Middle frontal gyrus (tissue), 1 donor: ENCODE measurements around the gene CIAO3.

Experiments
- DNase-seq: peaks from one replicate; pipeline ENCODE4 v3.0.0-alpha.2; 2015; ENCODE audit warnings: low spot score; ENCODE audit errors: extremely low spot score

CIAO3 gene

GRCh38 chr16:740764-741505 is at the start of gene CIAO3:
Gene CIAO3, minus strand, starts transcription at chr16:740997. Its CDS starts 12 bp downstream, at chr16:740985.
- peak; percentile 84 for DNase-seq

GRCh38 chr16:790086-790485 is 49.3 kb upstream of the CIAO3 start:
- no peak for DNase-seq

GRCh38 chr16:789191-789850 is 48.5 kb upstream of the CIAO3 start:
- no peak for DNase-seq

GRCh38 chr16:788399-789126 is 47.8 kb upstream of the CIAO3 start, which contains the start of gene CHTF18:
Gene CHTF18, plus strand, starts transcription at chr16:788620. Its CDS starts 65 bp downstream, at chr16:788685.
- DNase-seq: peak; percentile 87

GRCh38 chr16:787978-788398 is 47.2 kb upstream of the CIAO3 start, which contains the start of gene RPUSD1:
Gene RPUSD1, minus strand, starts transcription at chr16:788381. Its CDS starts 644 bp downstream, at chr16:787737.
- DNase-seq: no peak

GRCh38 chr16:787321-787966 is 46.6 kb upstream of the CIAO3 start:
- DNase-seq: no peak

GRCh38 chr16:785563-786535 is 45.1 kb upstream of the CIAO3 start:
- no peak for DNase-seq

- DNase-seq: no peak
These were observed 43.6 kb upstream of the CIAO3 start for GRCh38 chr16:784431-784830.

GRCh38 chr16:783404-784161 is 42.8 kb upstream of the CIAO3 start:
- no peak for DNase-seq

GRCh38 chr16:782766-783403 is 42.1 kb upstream of the CIAO3 start:
- DNase-seq: no peak

GRCh38 chr16:782258-782657 is 41.5 kb upstream of the CIAO3 start:
- DNase-seq: no peak

- no peak for DNase-seq
These were observed 40.7 kb upstream of the CIAO3 start for GRCh38 chr16:781346-782010.

GRCh38 chr16:780296-780695 is 39.5 kb upstream of the CIAO3 start:
- no peak for DNase-seq

- DNase-seq: no peak
These were observed 38.8 kb upstream of the CIAO3 start for GRCh38 chr16:779561-779960.

GRCh38 chr16:778909-779527 is 38.2 kb upstream of the CIAO3 start:
- DNase-seq: no peak

- DNase-seq: no peak
These were observed 37.6 kb upstream of the CIAO3 start for GRCh38 chr16:778447-778846.

- DNase-seq: no peak
These were observed 37.0 kb upstream of the CIAO3 start for GRCh38 chr16:777826-778225.

GRCh38 chr16:776824-777223 is 36.0 kb upstream of the CIAO3 start:
- no peak for DNase-seq
